Right renal pelvis (tissue), 4 donors: Measurements from ENCODE around the gene ZNF28. TPM values are rescaled to one million over a fixed set of nuclear protein-coding genes. Genes with fewer than 3 reads are reported as not detected.
"Not testable (repeated sequence)": the region's sequence is repeated elsewhere in the genome, so short reads cannot be mapped to it uniquely, and the experiment has no call there.

Experiments used
- DNase-seq, 4 donors: peaks; one replicate each; pipeline ENCODE4 v3.0.0-alpha.2; 2013; ENCODE audit warnings: low read depth in 4 of 4, low spot score in 3 of 4, missing footprints in 1 of 4
- polyA plus RNA-seq, 4 donors: library from polyadenylated mRNA; unstranded; fragments of 120-200 nt; gene quantifications; one replicate each; pipeline ENCODE4 v1.2.1, GENCODE V29; 2013; ENCODE audit not compliant: insufficient read length in 4 of 4

ZNF28 gene
- polyA plus RNA-seq, 4 donors: 17.9 to 23.9 (median 22.2) TPM

DNA sequence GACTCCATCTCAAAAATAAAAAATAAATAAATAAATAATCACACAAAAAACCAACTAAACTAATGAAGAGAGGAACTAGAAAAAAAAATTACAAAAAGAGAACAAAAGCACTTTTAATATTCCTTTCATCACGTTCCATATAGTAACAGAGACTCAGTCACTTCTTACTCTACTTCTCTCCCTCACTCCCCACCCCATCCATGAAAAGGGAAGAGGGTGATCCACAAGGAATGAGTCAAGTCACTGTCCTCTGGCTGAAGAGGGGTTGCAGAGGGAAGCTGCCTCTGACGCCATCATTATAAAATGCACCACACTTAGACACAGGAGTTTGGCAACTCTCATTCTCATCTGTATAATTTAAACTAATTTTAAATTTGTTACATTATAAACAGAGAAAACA lies 38.6 kb downstream of the ZNF28 start:
- DNase-seq: not testable (repeated sequence)

DNA sequence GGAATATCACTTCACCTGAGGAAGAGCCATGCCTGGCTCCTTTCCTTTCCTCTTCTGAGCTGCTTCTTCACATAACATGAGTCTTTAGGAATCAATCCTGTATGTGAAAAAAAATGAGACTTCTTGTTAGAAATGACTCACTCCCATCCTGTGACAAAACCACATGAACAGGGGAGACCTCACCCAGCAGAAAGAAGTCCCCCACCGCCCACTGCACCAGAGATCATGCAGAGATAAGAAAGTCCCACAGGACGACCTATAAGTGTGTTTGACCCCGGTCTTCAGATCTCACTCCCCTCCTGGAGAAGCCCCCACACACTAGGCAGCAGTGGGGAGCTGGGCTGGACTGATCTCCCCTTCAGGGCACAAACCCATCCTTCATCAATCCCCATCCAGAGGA lies 42.6 kb downstream of the ZNF28 start:
- no peak for DNase-seq

GRCh38 chr19:52756447-52756846 lies 65.0 kb downstream of the ZNF28 start:
- not testable (repeated sequence) for DNase-seq

DNA sequence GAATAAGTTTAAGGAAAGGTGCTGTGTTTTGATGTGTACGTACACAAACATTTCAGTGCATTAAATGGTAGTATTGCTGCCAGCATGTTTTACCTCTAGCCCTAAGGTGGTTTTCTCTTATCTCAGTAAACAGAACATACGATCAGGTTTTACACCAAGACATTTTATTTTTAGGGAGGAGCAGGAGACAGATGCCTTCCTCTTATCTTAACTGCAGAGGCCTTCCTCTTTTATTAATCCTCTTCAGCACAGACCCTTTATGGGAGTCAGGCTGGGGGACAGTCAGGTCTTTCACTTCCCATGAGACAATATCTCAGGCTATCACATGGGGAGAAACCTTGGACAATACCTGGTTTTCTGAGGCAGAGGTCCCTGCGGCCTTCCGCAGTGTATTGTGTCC lies 71.7 kb downstream of the ZNF28 start:
- no peak for DNase-seq

GRCh38 chr19:52748336-52748950 lies 73.0 kb downstream of the ZNF28 start:
- DNase-seq: peak in 1 of 4 donors; percentile 43

Other genes with a start within 250 kb of the ZNF28 start
- 100 to 1,000 TPM in 1 of 4 donors, 10 to 100 TPM in 3; 73.0 to 107 (median 76.5) TPM for gene ZNF83, start 183.3 kb downstream of the ZNF28 start, polyA plus RNA-seq
- 10 to 100 TPM; 13.6 to 19.8 (median 17.2) TPM for gene ZNF611, start 86.6 kb downstream of the ZNF28 start, polyA plus RNA-seq
- gene ZNF600, start 34.8 kb downstream of the ZNF28 start, polyA plus RNA-seq: 1 to 10 TPM; 6.2 to 8.8 (median 8.0) TPM
- 10 to 100 TPM; 34.1 to 38.4 (median 36.0) TPM for gene ZNF468, start 36.0 kb upstream of the ZNF28 start, polyA plus RNA-seq
- gene ZNF320, start 76.0 kb upstream of the ZNF28 start, polyA plus RNA-seq: 10 to 100 TPM; 19.4 to 26.0 (median 21.2) TPM
- gene ZNF888, start 101.8 kb upstream of the ZNF28 start, polyA plus RNA-seq: 10 to 100 TPM; 11.9 to 14.2 (median 12.5) TPM
- gene ZNF816, start 141.2 kb upstream of the ZNF28 start, polyA plus RNA-seq: 10 to 100 TPM; 14.2 to 15.9 (median 14.5) TPM
- under 1 TPM in 1 of 4 donors, not detected in 3; 0.04 TPM for gene ERVV-1, start 192.3 kb upstream of the ZNF28 start, polyA plus RNA-seq
- gene ERVV-2, start 223.1 kb upstream of the ZNF28 start, polyA plus RNA-seq: under 1 TPM in 3 of 4 donors, not detected in 1; 0.06 to 0.13 (median 0.07) TPM